Vagina (tissue), 2 donors: ENCODE results near the gene MYLK4.

Source experiments
- CTCF ChIP-seq, 3 experiments: fragments of 450-650 bp in 2 of 3; fragments of 200-600 bp in 1 of 3; sonication (generic) in 1 of 3; IDR thresholded peaks; one replicate each; pipeline ENCODE4 v1.5.1; 2017 to 2019; ENCODE audit warnings: antibody characterized with exemption in 3 of 3, mild to moderate bottlenecking in 2 of 3, moderate library complexity in 2 of 3
- POLR2A ChIP-seq, 2 donors: fragments of 450-650 bp; IDR thresholded peaks; one replicate each; pipeline ENCODE4 v1.6.1; 2017; ENCODE audit warnings: antibody characterized with exemption in 2 of 2, mild to moderate bottlenecking in 2 of 2, moderate library complexity in 2 of 2

DNA sequence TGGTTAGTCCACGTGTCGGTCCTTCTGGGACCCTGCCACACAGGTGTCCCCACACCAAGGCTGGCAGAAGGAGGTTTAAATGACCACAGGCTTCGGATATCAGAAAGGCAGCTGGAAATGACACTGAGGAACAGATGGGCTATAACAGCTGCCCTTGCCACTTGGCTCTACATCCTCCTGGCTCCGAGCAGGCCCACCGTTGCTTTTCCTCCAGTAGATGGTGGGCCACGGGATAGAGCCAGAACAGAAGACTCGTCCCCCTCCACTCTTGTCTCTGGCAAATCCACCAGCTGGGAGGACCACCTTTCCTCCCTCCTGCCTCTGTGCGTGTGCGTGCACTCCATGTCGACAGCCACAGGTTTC lies 32.1 kb upstream of the MYLK4 start:
- no peak for TF ChIP-seq POLR2A (IDR thresholded peaks at IDR 0.05)
- no peak for TF ChIP-seq CTCF (IDR thresholded peaks at IDR 0.05)
